DND-41 (cell line): ENCODE measurements around the gene CACNA1F.

Experiments used
- EZH2 ChIP-seq: IDR thresholded peaks from 3 replicates; pipeline ENCODE4 v1.6.1; 2012; ENCODE audit warnings: borderline replicate concordance, low read depth, mild to moderate bottlenecking, moderate library complexity, low read length, inconsistent platforms; ENCODE audit not compliant: severe bottlenecking
- TF ChIP-seq, protein P1 (sequence below): IDR thresholded peaks from 2 replicates; pipeline ENCODE4 v1.5.1; 2012; ENCODE audit warnings: borderline replicate concordance, low read length, moderate library complexity, mild to moderate bottlenecking; ENCODE audit not compliant: poor library complexity, severe bottlenecking; ENCODE audit errors: extremely low read depth

DNA sequence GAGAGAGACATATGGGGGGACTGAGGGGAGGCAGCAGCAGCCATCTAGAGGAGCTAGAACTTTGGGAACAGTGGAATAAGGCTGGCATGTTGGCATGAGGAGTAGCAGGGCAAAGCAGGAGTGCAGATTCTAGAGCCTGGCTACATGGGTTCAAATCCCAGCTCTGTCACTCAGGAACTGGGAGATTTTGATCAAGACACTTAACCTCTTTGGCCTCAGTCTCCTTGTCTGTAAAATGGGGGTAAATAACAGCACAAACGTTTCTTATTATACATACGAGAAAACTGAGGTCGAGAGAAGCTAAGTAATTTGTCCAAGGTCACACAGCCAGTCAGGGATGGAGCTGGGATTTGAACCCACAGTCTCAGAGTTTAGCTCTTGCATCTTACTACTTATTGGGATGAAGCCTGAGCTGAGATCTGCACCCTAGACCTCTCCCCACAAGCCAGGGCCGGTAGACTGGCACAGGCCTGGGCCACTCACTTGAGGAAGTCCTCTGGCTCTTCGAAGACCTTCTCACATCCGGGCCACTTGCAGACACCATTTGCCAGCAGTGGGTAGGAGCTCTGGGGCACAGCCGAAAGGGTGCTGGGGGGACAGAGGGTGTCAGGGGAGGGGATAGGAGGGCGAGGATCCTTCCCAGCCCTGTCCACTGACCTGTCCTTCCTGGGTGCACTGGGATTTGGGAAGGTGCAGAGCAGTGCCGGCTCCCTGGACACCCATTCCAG, 23.3 kb upstream of the CACNA1F start:
- no peak for TF ChIP-seq EZH2
- TF ChIP-seq, protein P1, sequence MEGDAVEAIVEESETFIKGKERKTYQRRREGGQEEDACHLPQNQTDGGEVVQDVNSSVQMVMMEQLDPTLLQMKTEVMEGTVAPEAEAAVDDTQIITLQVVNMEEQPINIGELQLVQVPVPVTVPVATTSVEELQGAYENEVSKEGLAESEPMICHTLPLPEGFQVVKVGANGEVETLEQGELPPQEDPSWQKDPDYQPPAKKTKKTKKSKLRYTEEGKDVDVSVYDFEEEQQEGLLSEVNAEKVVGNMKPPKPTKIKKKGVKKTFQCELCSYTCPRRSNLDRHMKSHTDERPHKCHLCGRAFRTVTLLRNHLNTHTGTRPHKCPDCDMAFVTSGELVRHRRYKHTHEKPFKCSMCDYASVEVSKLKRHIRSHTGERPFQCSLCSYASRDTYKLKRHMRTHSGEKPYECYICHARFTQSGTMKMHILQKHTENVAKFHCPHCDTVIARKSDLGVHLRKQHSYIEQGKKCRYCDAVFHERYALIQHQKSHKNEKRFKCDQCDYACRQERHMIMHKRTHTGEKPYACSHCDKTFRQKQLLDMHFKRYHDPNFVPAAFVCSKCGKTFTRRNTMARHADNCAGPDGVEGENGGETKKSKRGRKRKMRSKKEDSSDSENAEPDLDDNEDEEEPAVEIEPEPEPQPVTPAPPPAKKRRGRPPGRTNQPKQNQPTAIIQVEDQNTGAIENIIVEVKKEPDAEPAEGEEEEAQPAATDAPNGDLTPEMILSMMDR, result no peak
